OCI-LY3 (cell line): ENCODE data around the gene SERPINI1.
"Not testable (repeated sequence)": the region's sequence is repeated elsewhere in the genome, so short reads cannot be mapped to it uniquely, and the experiment has no call there.

Source experiments
- H2AFZ ChIP-seq: fragments of 200-600, 300-600 bp; shearing (Covaris generic); 2 replicates; pipeline ENCODE4 v1.6.0; 2014; ENCODE audit warnings: antibody characterized with exemption, low read depth, low read length
- H3K27ac ChIP-seq: fragments of 200-600, 300-600 bp; sonication (generic); 2 replicates; pipeline ENCODE4 v1.5.1; 2014; ENCODE audit warnings: mild to moderate bottlenecking, low read length, moderate library complexity, mixed read lengths
- H3K27me3 ChIP-seq: fragments of 200-600, 300-600 bp; sonication (generic); 2 replicates; pipeline ENCODE4 v1.6.1; 2014; ENCODE audit warnings: low read depth, low read length, mixed read lengths
- H3K36me3 ChIP-seq: fragments of 200-600, 300-600 bp; sonication (generic); replicated peaks from 2 replicates; pipeline ENCODE3; 2014; ENCODE audit warnings: low read depth, low read length, mixed read lengths
- H3K4me1 ChIP-seq: fragments of 300-600, 200-600 bp; sonication (generic); 2 replicates; pipeline ENCODE4 v1.6.1; 2014; ENCODE audit warnings: low read length, mixed read lengths
- H3K4me2 ChIP-seq: fragments of 200-600, 300-600 bp; sonication (generic); 2 replicates; pipeline ENCODE4 v1.6.1; 2014; ENCODE audit warnings: low read length, mixed read lengths
- H3K4me3 ChIP-seq: fragments of 300-600, 200-600 bp; sonication (generic); 2 replicates; pipeline ENCODE4 v1.5.1; 2014; ENCODE audit warnings: antibody characterized with exemption, mild to moderate bottlenecking, low read length, moderate library complexity
- H3K79me2 ChIP-seq: fragments of 300-600, 200-600 bp; shearing (Covaris generic); 2 replicates; pipeline ENCODE4 v1.6.1; 2014; ENCODE audit warnings: mild to moderate bottlenecking, low read length, mixed read lengths
- H3K9ac ChIP-seq: fragments of 300-600, 200-600 bp; shearing (Covaris generic); 2 replicates; pipeline ENCODE4 v1.6.0; 2014; ENCODE audit warnings: mild to moderate bottlenecking, low read length, moderate library complexity
- H3K9me3 ChIP-seq: fragments of 200-600, 300-600 bp; shearing (Covaris generic); 2 replicates; pipeline ENCODE4 v1.6.1; 2014; ENCODE audit warnings: low read length, mixed read lengths; ENCODE audit not compliant: insufficient read depth
- H4K20me1 ChIP-seq: fragments of 200-600, 300-600 bp; sonication (generic); 2 replicates; pipeline ENCODE4 v1.6.1; 2016; ENCODE audit warnings: low read length, mixed read lengths; ENCODE audit not compliant: insufficient read depth
- EZH2phosphoT487 ChIP-seq: fragments of 200-600 bp; shearing (Covaris generic); IDR thresholded peaks from 2 replicates; pipeline ENCODE4 v1.6.1; 2018; ENCODE audit warnings: antibody characterized with exemption, mixed run types, low read depth
- TF ChIP-seq, protein P1 (sequence below): fragments of 200-600, 300-600 bp; sonication (generic); IDR thresholded peaks from 2 replicates; pipeline ENCODE4 v1.5.1; 2014; ENCODE audit warnings: antibody characterized with exemption, low read length, low read depth

SERPINI1 gene

DNA sequence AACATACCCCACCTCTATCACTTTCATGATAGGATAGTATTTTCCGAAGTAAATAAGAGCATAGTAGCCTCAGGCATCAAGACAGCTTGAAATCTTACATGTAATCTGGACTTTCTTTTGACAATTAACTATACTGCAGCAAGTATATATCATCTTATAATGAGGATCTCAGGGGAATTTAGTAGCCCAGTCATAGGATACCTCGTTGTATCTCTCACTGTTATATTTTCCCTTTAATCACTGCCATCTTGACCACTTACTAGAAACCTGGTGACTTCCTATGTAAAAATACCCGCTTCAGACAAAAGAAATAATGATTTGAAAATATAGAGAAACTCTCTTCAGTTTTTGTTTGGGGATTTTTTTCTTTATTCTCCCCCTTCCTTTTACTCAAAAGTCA is 88.2 kb downstream of the SERPINI1 start:
- no peaks in the 10 kb centered on the region for H4K20me1 ChIP-seq
- H3K36me3 ChIP-seq = no peaks in the 10 kb centered on the region
- no peaks in the 10 kb centered on the region for H3K4me1 ChIP-seq
- no peak overlapping the region for H3K4me3 ChIP-seq
- H3K79me2 ChIP-seq = no peaks in the 10 kb centered on the region
- H2AFZ ChIP-seq = no peak overlapping the region
- no peaks in the 10 kb centered on the region for H3K9me3 ChIP-seq
- no peak overlapping the region for H3K4me2 ChIP-seq
- H3K27me3 ChIP-seq = no peaks in the 10 kb centered on the region
- no peak overlapping the region for H3K27ac ChIP-seq
- TF ChIP-seq, protein P1, sequence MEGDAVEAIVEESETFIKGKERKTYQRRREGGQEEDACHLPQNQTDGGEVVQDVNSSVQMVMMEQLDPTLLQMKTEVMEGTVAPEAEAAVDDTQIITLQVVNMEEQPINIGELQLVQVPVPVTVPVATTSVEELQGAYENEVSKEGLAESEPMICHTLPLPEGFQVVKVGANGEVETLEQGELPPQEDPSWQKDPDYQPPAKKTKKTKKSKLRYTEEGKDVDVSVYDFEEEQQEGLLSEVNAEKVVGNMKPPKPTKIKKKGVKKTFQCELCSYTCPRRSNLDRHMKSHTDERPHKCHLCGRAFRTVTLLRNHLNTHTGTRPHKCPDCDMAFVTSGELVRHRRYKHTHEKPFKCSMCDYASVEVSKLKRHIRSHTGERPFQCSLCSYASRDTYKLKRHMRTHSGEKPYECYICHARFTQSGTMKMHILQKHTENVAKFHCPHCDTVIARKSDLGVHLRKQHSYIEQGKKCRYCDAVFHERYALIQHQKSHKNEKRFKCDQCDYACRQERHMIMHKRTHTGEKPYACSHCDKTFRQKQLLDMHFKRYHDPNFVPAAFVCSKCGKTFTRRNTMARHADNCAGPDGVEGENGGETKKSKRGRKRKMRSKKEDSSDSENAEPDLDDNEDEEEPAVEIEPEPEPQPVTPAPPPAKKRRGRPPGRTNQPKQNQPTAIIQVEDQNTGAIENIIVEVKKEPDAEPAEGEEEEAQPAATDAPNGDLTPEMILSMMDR = no peak
- no peak for TF ChIP-seq EZH2phosphoT487
- H3K9ac ChIP-seq = no peak overlapping the region

DNA sequence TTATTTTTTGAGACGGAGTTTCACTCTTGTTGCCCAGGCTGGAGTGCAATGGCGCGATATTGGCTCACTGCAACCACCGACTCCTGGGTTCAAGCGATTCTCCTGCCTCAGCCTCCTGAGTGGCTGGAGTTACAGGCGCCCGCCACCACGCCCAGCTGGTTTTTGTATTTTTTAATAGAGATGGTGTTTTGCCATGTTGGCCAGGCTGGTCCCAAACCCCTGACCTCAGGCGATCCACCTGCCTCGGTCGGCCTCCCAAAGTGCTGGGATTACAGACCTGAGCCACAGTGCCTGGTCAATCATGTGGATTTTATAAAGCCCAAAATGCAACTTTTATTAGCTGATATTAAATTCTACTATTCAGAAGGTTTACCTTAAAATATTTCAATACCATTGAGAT is 92.1 kb downstream of the SERPINI1 start:
- H4K20me1 ChIP-seq, H3K36me3 ChIP-seq, H3K4me1 ChIP-seq, H3K27me3 ChIP-seq, H3K9me3 ChIP-seq, H3K4me3 ChIP-seq, H3K79me2 ChIP-seq, H3K9ac ChIP-seq, H3K27ac ChIP-seq, H2AFZ ChIP-seq, H3K4me2 ChIP-seq: not testable (repeated sequence)

DNA sequence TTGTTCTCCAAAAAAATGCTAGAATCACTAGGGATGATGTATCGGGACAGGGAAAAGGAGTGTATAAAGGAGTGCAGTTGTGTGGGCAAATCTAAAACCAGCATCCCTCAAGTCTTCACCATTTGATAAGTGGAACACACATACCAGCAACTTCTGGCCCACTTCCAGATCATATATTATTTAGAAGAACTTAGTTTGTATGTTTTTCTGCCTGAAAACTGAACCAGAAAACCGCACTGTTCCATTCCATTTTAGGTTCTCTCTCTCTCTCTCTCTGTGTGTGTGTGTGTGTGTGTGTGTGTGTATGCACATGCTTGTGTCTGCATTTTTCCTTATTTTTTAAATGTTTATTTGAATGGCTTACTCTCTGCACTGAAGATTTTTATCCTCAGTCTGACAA is 93.5 kb downstream of the SERPINI1 start:
- no peaks in the 10 kb centered on the region for H3K27me3 ChIP-seq
- H3K4me3 ChIP-seq = no peak overlapping the region
- no peaks in the 10 kb centered on the region for H4K20me1 ChIP-seq
- no peak overlapping the region for H3K9ac ChIP-seq
- no peaks in the 10 kb centered on the region for H3K79me2 ChIP-seq
- H3K36me3 ChIP-seq = no peaks in the 10 kb centered on the region
- no peak overlapping the region for H3K4me2 ChIP-seq
- H3K27ac ChIP-seq = no peak overlapping the region
- H3K4me1 ChIP-seq = no peaks in the 10 kb centered on the region
- TF ChIP-seq EZH2phosphoT487 = no peak
- TF ChIP-seq, protein P1 = no peak
- no peak overlapping the region for H2AFZ ChIP-seq
- no peaks in the 10 kb centered on the region for H3K9me3 ChIP-seq

DNA sequence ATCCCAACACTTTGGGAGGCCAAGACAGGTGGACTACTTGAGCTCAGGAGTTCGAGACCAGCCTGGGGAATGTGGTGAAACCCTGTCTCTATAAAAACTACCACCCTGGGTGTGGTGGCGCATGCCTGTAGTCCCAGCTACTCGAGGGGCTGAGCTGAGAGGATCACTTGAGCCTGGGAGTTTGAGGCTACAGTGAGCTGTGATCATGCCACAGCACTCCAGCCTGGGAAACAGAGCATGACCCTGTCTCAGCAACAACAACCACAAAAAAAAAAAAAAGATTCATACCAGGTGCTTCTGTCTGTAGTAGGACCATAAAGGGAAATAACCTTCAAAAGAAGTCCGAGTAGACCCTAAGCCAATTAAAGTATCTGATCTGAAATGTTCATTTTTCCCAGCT is 94.5 kb downstream of the SERPINI1 start:
- H3K79me2 ChIP-seq = no peaks in the 10 kb centered on the region
- TF ChIP-seq, protein P1 = no peak
- TF ChIP-seq EZH2phosphoT487 = no peak
- no peak overlapping the region for H3K27ac ChIP-seq
- no peaks in the 10 kb centered on the region for H4K20me1 ChIP-seq
- no peaks in the 10 kb centered on the region for H3K4me1 ChIP-seq
- no peaks in the 10 kb centered on the region for H3K9me3 ChIP-seq
- no peaks in the 10 kb centered on the region for H3K36me3 ChIP-seq
- no peak overlapping the region for H2AFZ ChIP-seq
- no peak overlapping the region for H3K4me3 ChIP-seq
- H3K4me2 ChIP-seq = no peak overlapping the region
- no peak overlapping the region for H3K9ac ChIP-seq
- no peaks in the 10 kb centered on the region for H3K27me3 ChIP-seq

DNA sequence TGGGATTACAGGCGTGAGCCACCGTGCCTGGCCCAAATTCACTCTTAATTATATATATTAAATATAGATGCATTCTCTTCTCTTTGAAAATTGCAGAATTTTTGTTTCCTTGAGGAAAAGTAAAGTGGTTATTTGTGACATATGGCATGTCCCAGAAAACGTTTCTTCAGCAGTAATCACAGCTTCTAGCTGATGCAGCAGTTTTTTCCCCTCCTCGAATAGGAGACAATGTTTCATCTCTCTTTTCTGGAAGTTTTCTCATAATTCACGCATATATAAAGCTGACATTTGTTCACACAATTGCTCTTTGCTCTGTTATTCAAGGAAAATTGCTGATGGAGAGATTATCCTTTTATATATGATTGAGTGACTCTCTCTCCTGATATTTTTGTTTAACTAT is 99.8 kb downstream of the SERPINI1 start:
- Histone ChIP-seq H3K36me3 (no peaks in the 10 kb centered on the region), H3K4me2 (no peak overlapping the region), H3K27ac (no peak overlapping the region), H3K79me2 (no peaks in the 10 kb centered on the region), H3K9ac (no peak overlapping the region), H3K4me3 (no peak overlapping the region), H4K20me1 (no peaks in the 10 kb centered on the region), H2AFZ (no peak overlapping the region), H3K4me1 (peaks cover 10% of the 10 kb centered on the region), H3K27me3 (no peaks in the 10 kb centered on the region), H3K9me3 (no peaks in the 10 kb centered on the region)
- no peak for TF ChIP-seq EZH2phosphoT487
- TF ChIP-seq, protein P1 = no peak
